ENCODE results near the gene PEX12. TPM values are rescaled to one million over a fixed set of nuclear protein-coding genes. Genes with fewer than 3 reads are reported as not detected.

The PEX12 gene
- total and polyA plus RNA-seq, 9 of the 15 experiments (the other 6 are each of a cell fraction or from before 2014, with no cell fraction given), result 4.0 to 12.4 (median 6.4) TPM

DNA sequence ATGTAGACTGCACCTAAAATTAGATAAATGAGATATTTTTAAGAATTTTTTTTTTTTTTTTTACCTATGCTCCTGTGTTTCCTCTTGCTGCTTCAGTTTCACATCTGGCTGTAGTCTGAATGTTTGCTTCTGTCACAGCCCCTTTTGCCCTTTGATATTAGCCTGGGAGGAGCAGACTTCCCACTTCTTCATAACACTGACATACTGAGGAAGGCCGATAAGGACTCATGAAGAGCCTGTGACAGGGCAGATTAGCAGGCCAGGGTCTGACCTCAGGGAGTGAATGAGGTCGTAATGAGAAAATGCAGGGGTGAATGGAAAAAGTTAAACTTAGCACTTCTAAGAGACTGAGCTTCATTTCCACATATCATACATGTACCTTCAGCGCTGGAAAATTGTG is 17.7 kb downstream of the PEX12 start, which contains the start of gene SLFN14 (continued):
- TF ChIP-seq ZNF699 (CRISPR knock-in tag; IDR thresholded peaks at IDR 0.05; ENCODE audit: insufficient replicate concordance) (no peak), BHLHE40 (IDR thresholded peaks at IDR 0.05; ENCODE audit: low read length) (peak; percentile 65; the same call in 1 of the 2 replicates), RFX7 (CRISPR knock-in tag; IDR thresholded peaks at IDR 0.05) (no peak), HNRNPL (IDR thresholded peaks at IDR 0.05; ENCODE audit: low read depth, low read length) (no peak), KDM2B (CRISPR knock-in tag; IDR thresholded peaks at IDR 0.05) (no peak), ETV5 (CRISPR knock-in tag; IDR thresholded peaks at IDR 0.05; ENCODE audit: low read depth) (no peak), NRF1 (conservative IDR thresholded peaks at IDR 0.05 in 1 of 2, IDR thresholded peaks at IDR 0.05 in 1 of 2) (peak; percentile 18 to 20; a peak in 1 of 4 replicates), ZFP1 (CRISPR knock-in tag; IDR thresholded peaks at IDR 0.05) (no peak), ZNF766 (CRISPR knock-in tag; conservative IDR thresholded peaks at IDR 0.05) (peak; percentile 90), RAD21 (CRISPR knock-in tag; conservative IDR thresholded peaks at IDR 0.05 in 1 of 2, IDR thresholded peaks at IDR 0.05 in 1 of 2) (no peak), HNRNPLL (IDR thresholded peaks at IDR 0.05; ENCODE audit: low read depth, low read length, poor library complexity, severe bottlenecking) (no peak), ZNF778 (CRISPR knock-in tag; IDR thresholded peaks at IDR 0.05) (no peak), ZNF77 (CRISPR knock-in tag; IDR thresholded peaks at IDR 0.05) (no peak), HOXB6 (CRISPR knock-in tag; IDR thresholded peaks at IDR 0.05; ENCODE audit: borderline replicate concordance) (no peak), MBD2 (IDR thresholded peaks at IDR 0.05; ENCODE audit: borderline replicate concordance, low read depth) (peak; percentile 87), SREBF1 (IDR thresholded peaks at IDR 0.05; ENCODE audit: borderline replicate concordance, low read depth, low read length) (no peak), DIDO1 (tag; IDR thresholded peaks at IDR 0.05; ENCODE audit: low read depth) (no peak), LCOR (CRISPR knock-in tag; IDR thresholded peaks at IDR 0.05) (no peak)
- TF ChIP-seq, protein P1, sequence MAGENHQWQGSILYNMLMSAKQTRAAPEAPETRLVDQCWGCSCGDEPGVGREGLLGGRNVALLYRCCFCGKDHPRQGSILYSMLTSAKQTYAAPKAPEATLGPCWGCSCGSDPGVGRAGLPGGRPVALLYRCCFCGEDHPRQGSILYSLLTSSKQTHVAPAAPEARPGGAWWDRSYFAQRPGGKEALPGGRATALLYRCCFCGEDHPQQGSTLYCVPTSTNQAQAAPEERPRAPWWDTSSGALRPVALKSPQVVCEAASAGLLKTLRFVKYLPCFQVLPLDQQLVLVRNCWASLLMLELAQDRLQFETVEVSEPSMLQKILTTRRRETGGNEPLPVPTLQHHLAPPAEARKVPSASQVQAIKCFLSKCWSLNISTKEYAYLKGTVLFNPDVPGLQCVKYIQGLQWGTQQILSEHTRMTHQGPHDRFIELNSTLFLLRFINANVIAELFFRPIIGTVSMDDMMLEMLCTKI (IDR thresholded peaks at IDR 0.05; ENCODE audit: partially characterized antibody), result no peak
- TF ChIP-seq, protein P2, sequence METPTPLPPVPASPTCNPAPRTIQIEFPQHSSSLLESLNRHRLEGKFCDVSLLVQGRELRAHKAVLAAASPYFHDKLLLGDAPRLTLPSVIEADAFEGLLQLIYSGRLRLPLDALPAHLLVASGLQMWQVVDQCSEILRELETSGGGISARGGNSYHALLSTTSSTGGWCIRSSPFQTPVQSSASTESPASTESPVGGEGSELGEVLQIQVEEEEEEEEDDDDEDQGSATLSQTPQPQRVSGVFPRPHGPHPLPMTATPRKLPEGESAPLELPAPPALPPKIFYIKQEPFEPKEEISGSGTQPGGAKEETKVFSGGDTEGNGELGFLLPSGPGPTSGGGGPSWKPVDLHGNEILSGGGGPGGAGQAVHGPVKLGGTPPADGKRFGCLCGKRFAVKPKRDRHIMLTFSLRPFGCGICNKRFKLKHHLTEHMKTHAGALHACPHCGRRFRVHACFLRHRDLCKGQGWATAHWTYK (CRISPR knock-in tag; IDR thresholded peaks at IDR 0.05), result no peak
- TF ChIP-seq, protein P3, sequence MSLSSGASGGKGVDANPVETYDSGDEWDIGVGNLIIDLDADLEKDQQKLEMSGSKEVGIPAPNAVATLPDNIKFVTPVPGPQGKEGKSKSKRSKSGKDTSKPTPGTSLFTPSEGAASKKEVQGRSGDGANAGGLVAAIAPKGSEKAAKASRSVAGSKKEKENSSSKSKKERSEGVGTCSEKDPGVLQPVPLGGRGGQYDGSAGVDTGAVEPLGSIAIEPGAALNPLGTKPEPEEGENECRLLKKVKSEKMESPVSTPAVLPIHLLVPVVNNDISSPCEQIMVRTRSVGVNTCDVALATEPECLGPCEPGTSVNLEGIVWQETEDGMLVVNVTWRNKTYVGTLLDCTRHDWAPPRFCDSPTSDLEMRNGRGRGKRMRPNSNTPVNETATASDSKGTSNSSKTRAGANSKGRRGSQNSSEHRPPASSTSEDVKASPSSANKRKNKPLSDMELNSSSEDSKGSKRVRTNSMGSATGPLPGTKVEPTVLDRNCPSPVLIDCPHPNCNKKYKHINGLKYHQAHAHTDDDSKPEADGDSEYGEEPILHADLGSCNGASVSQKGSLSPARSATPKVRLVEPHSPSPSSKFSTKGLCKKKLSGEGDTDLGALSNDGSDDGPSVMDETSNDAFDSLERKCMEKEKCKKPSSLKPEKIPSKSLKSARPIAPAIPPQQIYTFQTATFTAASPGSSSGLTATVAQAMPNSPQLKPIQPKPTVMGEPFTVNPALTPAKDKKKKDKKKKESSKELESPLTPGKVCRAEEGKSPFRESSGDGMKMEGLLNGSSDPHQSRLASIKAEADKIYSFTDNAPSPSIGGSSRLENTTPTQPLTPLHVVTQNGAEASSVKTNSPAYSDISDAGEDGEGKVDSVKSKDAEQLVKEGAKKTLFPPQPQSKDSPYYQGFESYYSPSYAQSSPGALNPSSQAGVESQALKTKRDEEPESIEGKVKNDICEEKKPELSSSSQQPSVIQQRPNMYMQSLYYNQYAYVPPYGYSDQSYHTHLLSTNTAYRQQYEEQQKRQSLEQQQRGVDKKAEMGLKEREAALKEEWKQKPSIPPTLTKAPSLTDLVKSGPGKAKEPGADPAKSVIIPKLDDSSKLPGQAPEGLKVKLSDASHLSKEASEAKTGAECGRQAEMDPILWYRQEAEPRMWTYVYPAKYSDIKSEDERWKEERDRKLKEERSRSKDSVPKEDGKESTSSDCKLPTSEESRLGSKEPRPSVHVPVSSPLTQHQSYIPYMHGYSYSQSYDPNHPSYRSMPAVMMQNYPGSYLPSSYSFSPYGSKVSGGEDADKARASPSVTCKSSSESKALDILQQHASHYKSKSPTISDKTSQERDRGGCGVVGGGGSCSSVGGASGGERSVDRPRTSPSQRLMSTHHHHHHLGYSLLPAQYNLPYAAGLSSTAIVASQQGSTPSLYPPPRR (CRISPR knock-in tag; IDR thresholded peaks at IDR 0.05; ENCODE audit: borderline replicate concordance), result no peak
- TF ChIP-seq, protein P4, sequence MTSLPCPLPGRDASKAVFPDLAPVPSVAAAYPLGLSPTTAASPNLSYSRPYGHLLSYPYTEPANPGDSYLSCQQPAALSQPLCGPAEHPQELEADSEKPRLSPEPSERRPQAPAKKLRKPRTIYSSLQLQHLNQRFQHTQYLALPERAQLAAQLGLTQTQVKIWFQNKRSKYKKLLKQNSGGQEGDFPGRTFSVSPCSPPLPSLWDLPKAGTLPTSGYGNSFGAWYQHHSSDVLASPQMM (CRISPR knock-in tag; IDR thresholded peaks at IDR 0.05), result no peak

All from K562 (cell line).